Measurements from ENCODE around the gene ZNF789.

- TF ChIP-seq POLR2A (IDR thresholded peaks at IDR 0.05) (peak in 1 of 2 donors; percentile 47), CTCF (IDR thresholded peaks at IDR 0.05) (no peak)
These were observed 32.1 kb downstream of the ZNF789 start, which contains the start of gene ZKSCAN5 for GRCh38 chr7:99504603-99505323.

Measured in suprapubic skin (tissue), 3 donors.